NCI-H2196 treated with DMSO at 0.1 percent for 48 hours (cell line): ENCODE results near the gene FBXO5.

ENCODE experiments used
- DNase-seq: peaks from one replicate; lab custom pipeline; 2025; ENCODE audit not compliant: unreplicated experiment; lab: John Stamatoyannopoulos, UW

FBXO5 gene

DNA sequence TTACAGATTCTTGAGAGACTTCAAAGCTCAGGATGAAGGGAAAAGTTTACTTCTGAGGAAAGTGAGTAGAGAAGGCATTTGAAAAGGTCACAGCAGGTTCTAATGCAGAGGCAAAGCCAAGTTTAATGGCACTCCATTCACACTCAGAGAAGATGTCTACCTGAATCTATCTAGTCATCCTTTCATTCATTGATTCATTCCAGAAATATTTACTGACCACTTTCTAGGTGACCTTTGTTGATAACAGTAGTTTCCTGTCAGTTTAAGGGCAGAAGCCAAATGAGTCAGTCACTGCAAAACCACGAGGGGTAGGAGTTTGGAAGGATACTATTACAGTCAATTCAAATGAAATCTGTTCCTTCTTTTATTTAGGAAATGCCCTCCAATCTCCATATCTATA, 30.8 kb downstream of the FBXO5 start:
- DNase-seq = no peak

DNA sequence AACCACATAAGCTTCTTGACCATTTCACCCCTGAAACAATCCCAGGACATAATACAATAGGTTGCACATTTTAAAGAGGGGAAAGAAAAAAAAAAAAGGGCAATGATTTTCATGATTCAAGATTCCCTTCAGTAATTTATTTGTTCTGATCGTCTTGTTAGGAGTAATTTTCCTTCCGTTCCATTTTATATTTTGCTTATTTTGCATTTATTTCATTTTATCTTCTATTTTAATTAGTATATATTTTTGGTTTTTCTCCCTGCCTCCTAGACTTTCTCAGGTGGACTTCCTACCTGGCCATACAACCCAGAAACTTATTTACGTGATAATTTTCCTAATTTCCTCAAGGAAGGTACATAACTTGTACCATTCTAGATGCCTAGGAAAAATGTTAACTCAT, 32.6 kb downstream of the FBXO5 start:
- DNase-seq = no peak

- DNase-seq = peak; percentile 27
Measured at GRCh38 chr6:152948150-152948768, 34.6 kb downstream of the FBXO5 start.

- no peak for DNase-seq
Measured at GRCh38 chr6:152946995-152947394, 35.8 kb downstream of the FBXO5 start.

DNA sequence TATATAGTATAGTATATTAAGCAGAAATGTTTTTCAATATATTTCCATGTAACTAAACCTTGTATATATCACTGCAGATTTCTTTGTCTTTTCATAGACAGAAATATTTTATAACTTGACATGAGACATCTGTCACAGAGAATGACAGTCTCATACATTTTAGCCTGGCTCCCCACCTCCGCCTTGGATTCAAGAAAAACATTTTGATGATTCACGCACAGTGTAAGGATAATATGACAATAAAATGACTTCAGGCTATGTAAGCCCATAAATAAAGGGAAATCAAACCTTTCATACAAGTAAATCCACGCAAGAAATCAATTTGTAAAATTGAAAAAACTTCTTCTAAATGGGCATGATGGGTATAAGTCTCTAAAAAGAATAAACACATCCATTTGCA, 36.4 kb downstream of the FBXO5 start:
- DNase-seq = no peak

DNA sequence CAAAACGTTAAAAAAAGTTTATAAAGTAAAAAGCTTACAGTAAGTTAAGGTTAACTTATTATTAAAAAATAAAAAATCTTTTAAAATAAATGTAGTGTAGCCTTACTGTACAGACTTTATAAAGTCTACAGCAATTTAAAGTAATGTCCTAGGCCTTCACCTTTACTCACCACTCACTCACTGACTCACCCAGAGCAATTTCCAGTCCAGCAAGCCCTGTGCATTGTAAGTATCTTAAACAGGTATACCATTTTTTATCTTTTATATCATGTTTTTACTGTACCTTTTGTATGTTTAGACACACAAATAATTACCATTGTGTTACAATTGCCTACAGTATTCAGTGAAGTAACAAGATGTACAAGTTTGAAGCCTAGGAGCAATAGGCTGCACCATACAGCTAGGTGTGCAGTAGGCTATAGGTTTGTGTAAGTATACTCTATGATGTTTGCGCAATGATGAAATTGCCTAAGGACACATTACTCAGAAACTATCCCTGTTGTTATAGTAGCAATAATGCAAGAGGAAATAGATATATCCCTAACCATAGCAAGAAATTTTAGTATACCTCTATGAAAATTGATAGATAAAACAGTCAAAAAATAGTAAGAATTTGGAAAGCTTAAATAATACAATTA, 39.5 kb downstream of the FBXO5 start:
- DNase-seq = no peak

GRCh38 chr6:152942319-152942869, 40.4 kb downstream of the FBXO5 start:
- no peak for DNase-seq

DNA sequence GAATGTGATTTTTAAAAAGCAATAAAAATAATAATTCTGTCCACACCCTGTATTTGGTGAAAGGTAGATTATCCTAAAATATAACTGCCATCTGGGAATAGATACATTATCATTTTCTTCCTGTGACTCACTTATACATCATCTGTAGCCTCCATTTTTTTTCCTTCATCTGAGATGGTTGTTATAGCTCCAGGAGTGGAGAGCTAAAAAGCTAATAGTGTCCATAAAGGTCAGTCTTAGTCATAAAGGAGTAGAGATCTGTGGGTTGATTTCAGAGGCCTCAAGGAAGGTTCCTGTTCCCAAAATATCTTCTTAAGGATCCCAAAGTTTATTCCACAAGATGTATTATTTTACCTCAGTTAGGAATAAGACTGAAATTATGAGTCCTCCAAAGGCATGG, 41.1 kb downstream of the FBXO5 start:
- no peak for DNase-seq

GRCh38 chr6:152932865-152933264, 50.0 kb downstream of the FBXO5 start:
- DNase-seq = no peak

DNA sequence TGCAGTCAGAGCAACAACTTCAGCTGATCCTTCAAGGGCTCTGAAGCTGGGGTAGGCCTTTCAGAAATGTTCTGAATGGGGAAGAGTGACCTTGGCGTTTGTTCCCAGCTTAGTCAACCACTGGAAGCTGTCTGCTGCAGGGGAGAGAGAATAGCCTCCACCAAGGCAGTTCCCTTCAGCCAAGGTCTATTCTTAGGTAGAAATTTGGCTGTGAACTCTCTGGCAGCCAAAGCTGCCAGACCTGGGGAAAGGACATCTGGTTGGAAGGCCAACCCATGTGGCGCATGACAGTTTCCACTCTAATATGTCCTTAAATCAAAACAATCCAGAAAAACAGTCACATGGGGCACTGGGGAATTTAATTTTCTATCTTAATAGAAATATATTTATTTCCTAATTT, 60.1 kb downstream of the FBXO5 start:
- DNase-seq = no peak
